Ovary (tissue), 3 donors: ENCODE results near the gene ARFIP1.

ENCODE experiments used
- CTCF ChIP-seq, 3 donors: fragments of 450-650 bp in 2 of 3; fragments of 200-600 bp in 1 of 3; IDR thresholded peaks; one replicate each; pipeline versions ENCODE4 v1.5.1 to v1.8.0; 2016 to 2022; ENCODE audit warnings: antibody characterized with exemption in 3 of 3, mild to moderate bottlenecking in 1 of 3
- EP300 ChIP-seq: sonication (generic); formaldehyde crosslinking; IDR thresholded peaks from one replicate; pipeline ENCODE4 v1.6.1; 2017; ENCODE audit warnings: antibody characterized with exemption
- POLR2A ChIP-seq: fragments of 450-650 bp; IDR thresholded peaks from one replicate; pipeline ENCODE4 v1.6.1; 2017; ENCODE audit warnings: antibody characterized with exemption, mild to moderate bottlenecking, moderate library complexity
- donor health status: DM: no; HTN: no; CAD: no.

- TF ChIP-seq CTCF (IDR thresholded peaks at IDR 0.05), result no peak
- no peak for TF ChIP-seq POLR2A
- TF ChIP-seq EP300, result no peak
These were observed 84.6 kb downstream of the ARFIP1 start for GRCh38 chr4:152864361-152864760.
